ENCODE data around the gene STXBP5. TPM values are rescaled to one million over a fixed set of nuclear protein-coding genes. Genes with fewer than 3 reads are reported as not detected.

STXBP5 gene
- total and polyA plus RNA-seq, 4 donors: 1.9 to 8.9 (median 4.8) TPM

DNA sequence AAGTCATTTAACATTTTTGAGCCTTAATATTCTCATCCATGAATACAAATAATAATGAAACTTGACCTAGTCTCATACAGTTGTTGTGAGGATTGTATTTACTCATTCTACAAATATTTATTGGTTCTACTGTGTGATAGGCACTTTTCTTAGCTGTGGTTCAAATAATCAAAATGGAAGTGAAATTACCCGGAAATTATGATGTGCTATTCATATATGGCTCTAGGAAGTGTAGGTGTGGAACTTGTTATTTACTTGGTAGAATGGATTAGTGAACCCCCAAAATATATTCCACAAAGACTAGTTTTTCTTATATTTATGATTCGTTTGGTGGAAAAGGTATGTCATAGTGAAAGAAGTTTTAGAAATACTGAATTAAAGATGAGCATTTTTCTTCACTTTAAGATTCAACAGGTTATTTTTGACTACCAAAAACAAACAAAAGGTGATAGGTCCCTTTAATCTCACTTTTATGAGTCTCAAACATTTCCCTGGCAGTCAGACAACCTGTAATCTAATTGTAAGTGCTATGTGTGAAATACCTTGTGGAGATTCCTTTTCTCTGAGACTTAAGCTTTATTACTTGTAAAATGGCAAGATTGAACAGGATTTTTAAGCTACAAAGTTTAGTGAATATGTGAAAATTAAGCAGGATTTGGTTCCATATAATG lies 77.8 kb downstream of the STXBP5 start:
- peaks cover 0 to 3% (median 0%) of the 10 kb centered on the region in 4 donors for H3K36me3 ChIP-seq (ENCODE audit: control insufficient read depth in 4 of 4, insufficient read depth in 3 of 4, low read depth in 1 of 4, low read length in 3 of 4)
- 89% methylated on average over 2 of the region's 2 CpGs for WGBS
- no peaks in the 10 kb centered on the region for H3K27me3 ChIP-seq (ENCODE audit: control insufficient read depth in 4 of 4, insufficient read depth in 4 of 4, low read length in 3 of 4)
- no peaks in the 10 kb centered on the region for H3K9me3 ChIP-seq (ENCODE audit: control insufficient read depth in 4 of 4, low read length in 3 of 4)
- TF ChIP-seq TAF1 (conservative IDR thresholded peaks at IDR 0.05): no peak
- TF ChIP-seq FOXA1 (IDR thresholded peaks at IDR 0.05): no peak
- TF ChIP-seq RXRA (IDR thresholded peaks at IDR 0.05): no peak
- TF ChIP-seq, protein P1, sequence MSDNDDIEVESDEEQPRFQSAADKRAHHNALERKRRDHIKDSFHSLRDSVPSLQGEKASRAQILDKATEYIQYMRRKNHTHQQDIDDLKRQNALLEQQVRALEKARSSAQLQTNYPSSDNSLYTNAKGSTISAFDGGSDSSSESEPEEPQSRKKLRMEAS (IDR thresholded peaks at IDR 0.05): no peak
- TF ChIP-seq FOXA2 (IDR thresholded peaks at IDR 0.05): no peak
- no peak for TF ChIP-seq JUND (IDR thresholded peaks at IDR 0.05)
- TF ChIP-seq, protein P2, sequence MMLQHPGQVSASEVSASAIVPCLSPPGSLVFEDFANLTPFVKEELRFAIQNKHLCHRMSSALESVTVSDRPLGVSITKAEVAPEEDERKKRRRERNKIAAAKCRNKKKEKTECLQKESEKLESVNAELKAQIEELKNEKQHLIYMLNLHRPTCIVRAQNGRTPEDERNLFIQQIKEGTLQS (IDR thresholded peaks at IDR 0.05): no peak
- TF ChIP-seq, protein P3, sequence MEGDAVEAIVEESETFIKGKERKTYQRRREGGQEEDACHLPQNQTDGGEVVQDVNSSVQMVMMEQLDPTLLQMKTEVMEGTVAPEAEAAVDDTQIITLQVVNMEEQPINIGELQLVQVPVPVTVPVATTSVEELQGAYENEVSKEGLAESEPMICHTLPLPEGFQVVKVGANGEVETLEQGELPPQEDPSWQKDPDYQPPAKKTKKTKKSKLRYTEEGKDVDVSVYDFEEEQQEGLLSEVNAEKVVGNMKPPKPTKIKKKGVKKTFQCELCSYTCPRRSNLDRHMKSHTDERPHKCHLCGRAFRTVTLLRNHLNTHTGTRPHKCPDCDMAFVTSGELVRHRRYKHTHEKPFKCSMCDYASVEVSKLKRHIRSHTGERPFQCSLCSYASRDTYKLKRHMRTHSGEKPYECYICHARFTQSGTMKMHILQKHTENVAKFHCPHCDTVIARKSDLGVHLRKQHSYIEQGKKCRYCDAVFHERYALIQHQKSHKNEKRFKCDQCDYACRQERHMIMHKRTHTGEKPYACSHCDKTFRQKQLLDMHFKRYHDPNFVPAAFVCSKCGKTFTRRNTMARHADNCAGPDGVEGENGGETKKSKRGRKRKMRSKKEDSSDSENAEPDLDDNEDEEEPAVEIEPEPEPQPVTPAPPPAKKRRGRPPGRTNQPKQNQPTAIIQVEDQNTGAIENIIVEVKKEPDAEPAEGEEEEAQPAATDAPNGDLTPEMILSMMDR (IDR thresholded peaks at IDR 0.05; ENCODE audit: low read depth, low read length, missing input control): no peak
- no peak for TF ChIP-seq RAD21 (IDR thresholded peaks at IDR 0.05)
- no peak for TF ChIP-seq YY1 (IDR thresholded peaks at IDR 0.05)
- TF ChIP-seq, protein P4, sequence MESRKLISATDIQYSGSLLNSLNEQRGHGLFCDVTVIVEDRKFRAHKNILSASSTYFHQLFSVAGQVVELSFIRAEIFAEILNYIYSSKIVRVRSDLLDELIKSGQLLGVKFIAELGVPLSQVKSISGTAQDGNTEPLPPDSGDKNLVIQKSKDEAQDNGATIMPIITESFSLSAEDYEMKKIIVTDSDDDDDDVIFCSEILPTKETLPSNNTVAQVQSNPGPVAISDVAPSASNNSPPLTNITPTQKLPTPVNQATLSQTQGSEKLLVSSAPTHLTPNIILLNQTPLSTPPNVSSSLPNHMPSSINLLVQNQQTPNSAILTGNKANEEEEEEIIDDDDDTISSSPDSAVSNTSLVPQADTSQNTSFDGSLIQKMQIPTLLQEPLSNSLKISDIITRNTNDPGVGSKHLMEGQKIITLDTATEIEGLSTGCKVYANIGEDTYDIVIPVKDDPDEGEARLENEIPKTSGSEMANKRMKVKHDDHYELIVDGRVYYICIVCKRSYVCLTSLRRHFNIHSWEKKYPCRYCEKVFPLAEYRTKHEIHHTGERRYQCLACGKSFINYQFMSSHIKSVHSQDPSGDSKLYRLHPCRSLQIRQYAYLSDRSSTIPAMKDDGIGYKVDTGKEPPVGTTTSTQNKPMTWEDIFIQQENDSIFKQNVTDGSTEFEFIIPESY (IDR thresholded peaks at IDR 0.05): no peak
- no peak for TF ChIP-seq SP1 (IDR thresholded peaks at IDR 0.05)
- TF ChIP-seq HNF4A (conservative IDR thresholded peaks at IDR 0.05): no peak
- TF ChIP-seq HNF4G (IDR thresholded peaks at IDR 0.05): no peak
- no peak for TF ChIP-seq GABPA (IDR thresholded peaks at IDR 0.05 in 1 of 2, conservative IDR thresholded peaks at IDR 0.05 in 1 of 2)
- TF ChIP-seq NR2F2 (IDR thresholded peaks at IDR 0.05): no peak
- no peak for TF ChIP-seq EGR1 (IDR thresholded peaks at IDR 0.05; ENCODE audit: low read depth in 2 of 2)
- TF ChIP-seq, protein P5, sequence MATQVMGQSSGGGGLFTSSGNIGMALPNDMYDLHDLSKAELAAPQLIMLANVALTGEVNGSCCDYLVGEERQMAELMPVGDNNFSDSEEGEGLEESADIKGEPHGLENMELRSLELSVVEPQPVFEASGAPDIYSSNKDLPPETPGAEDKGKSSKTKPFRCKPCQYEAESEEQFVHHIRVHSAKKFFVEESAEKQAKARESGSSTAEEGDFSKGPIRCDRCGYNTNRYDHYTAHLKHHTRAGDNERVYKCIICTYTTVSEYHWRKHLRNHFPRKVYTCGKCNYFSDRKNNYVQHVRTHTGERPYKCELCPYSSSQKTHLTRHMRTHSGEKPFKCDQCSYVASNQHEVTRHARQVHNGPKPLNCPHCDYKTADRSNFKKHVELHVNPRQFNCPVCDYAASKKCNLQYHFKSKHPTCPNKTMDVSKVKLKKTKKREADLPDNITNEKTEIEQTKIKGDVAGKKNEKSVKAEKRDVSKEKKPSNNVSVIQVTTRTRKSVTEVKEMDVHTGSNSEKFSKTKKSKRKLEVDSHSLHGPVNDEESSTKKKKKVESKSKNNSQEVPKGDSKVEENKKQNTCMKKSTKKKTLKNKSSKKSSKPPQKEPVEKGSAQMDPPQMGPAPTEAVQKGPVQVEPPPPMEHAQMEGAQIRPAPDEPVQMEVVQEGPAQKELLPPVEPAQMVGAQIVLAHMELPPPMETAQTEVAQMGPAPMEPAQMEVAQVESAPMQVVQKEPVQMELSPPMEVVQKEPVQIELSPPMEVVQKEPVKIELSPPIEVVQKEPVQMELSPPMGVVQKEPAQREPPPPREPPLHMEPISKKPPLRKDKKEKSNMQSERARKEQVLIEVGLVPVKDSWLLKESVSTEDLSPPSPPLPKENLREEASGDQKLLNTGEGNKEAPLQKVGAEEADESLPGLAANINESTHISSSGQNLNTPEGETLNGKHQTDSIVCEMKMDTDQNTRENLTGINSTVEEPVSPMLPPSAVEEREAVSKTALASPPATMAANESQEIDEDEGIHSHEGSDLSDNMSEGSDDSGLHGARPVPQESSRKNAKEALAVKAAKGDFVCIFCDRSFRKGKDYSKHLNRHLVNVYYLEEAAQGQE (IDR thresholded peaks at IDR 0.05): no peak
- H3K4me1 ChIP-seq (ENCODE audit: control insufficient read depth in 4 of 4, insufficient read depth in 4 of 4, low read length in 3 of 4): peaks cover 0 to 2% (median 0%) of the 10 kb centered on the region in 4 donors
- no peak overlapping the region for H3K9ac ChIP-seq (ENCODE audit: low read depth in 1 of 2, low read length in 2 of 2)
- no peak overlapping the region for H3K27ac ChIP-seq (ENCODE audit: low read depth in 1 of 2, low read length in 2 of 2)
- DNase-seq (ENCODE audit: low spot score): no peak
- no peak overlapping the region for H3K4me3 ChIP-seq (ENCODE audit: low read depth in 1 of 3, low read length in 3 of 3)

Measured in liver (tissue), 9 donors.